H1 (cell line): ENCODE measurements around the gene LARGE2. TPM values are rescaled to one million over a fixed set of nuclear protein-coding genes. Genes with fewer than 3 reads are reported as not detected.

Experiments used
- CTCF ChIA-PET: fragments of 300-600 bp; sonication (Branson Sonifier 250); formaldehyde crosslinking; loops from one replicate; lab custom pipeline; 2021; ENCODE audit not compliant: partially characterized antibody; lab: Charles Lee
- POLR2A ChIA-PET: fragments of 300-600 bp; sonication (Branson Sonifier 250); formaldehyde crosslinking; loops from one replicate; lab custom pipeline; 2021; ENCODE audit warnings: inconsistent platforms; ENCODE audit not compliant: partially characterized antibody; lab: Charles Lee
- DNase-seq, 2 experiments: peaks; one replicate each; pipeline versions ENCODE4 v3.0.0 to v3.0.0-alpha.2; 2010 to 2022; ENCODE audit warnings: low spot score in 2 of 2, low read depth in 1 of 2, mixed read lengths in 1 of 2
- FAIRE-seq: peaks from 2 replicates; lab custom pipeline; 2011; peaks lifted over from hg19 to GRCh38; lab: Jason Lieb, UNC
- H2AFZ ChIP-seq: 2 replicates; pipeline ENCODE4 v1.8.1; 2012; ENCODE audit warnings: low read length, inconsistent platforms
- H2AK5ac ChIP-seq: 2 replicates; pipeline ENCODE4 v1.6.1; 2013; ENCODE audit warnings: low read depth, low read length
- H2BK120ac ChIP-seq: replicated peaks from 2 replicates; pipeline ENCODE3; 2013; ENCODE audit warnings: low read depth, low read length, inconsistent platforms
- H2BK12ac ChIP-seq: 2 replicates; pipeline ENCODE4 v1.6.1; 2013; ENCODE audit warnings: low read depth, low read length
- H2BK15ac ChIP-seq: 2 replicates; pipeline ENCODE4 v1.6.1; 2013; ENCODE audit warnings: low read length
- H2BK20ac ChIP-seq: 2 replicates; pipeline ENCODE4 v1.6.1; 2013; ENCODE audit warnings: low read length
- H2BK5ac ChIP-seq: 2 replicates; pipeline ENCODE4 v1.6.1; 2013; ENCODE audit warnings: low read depth, low read length
- H3K14ac ChIP-seq: 2 replicates; pipeline ENCODE4 v1.6.1; 2013; ENCODE audit warnings: inconsistent platforms; ENCODE audit not compliant: insufficient read length
- H3K18ac ChIP-seq: 2 replicates; pipeline ENCODE4 v1.6.1; 2013; ENCODE audit warnings: low read length; ENCODE audit errors: extremely low read depth
- H3K23ac ChIP-seq: 2 replicates; pipeline ENCODE4 v1.6.1; 2013; ENCODE audit warnings: inconsistent platforms; ENCODE audit not compliant: insufficient read length
- H3K23me2 ChIP-seq: 2 replicates; pipeline ENCODE4 v1.6.1; 2013; ENCODE audit warnings: low read depth, low read length
- H3K27ac ChIP-seq: 2 replicates; pipeline ENCODE4 v1.6.1; 2011; ENCODE audit warnings: low read depth, low read length, inconsistent platforms
- H3K27me3 ChIP-seq, 4 experiments: replicated peaks in 1 of 4; 1 replicate in 1 of 4; 2 replicates in 3 of 4; pipeline versions ENCODE4 v1.6.1 to v1.8.1; 2011 to 2013; ENCODE audit warnings: low read length in 3 of 4, mild to moderate bottlenecking in 3 of 4, inconsistent platforms in 2 of 4, mixed read lengths in 2 of 4, moderate library complexity in 1 of 4; ENCODE audit not compliant: control insufficient read depth in 3 of 4, insufficient read depth in 3 of 4; ENCODE audit errors: extremely low read depth in 1 of 4
- H3K36me3 ChIP-seq, 4 experiments: 2 replicates each; pipeline versions ENCODE4 v1.6.1 to v1.8.1; 2011 to 2013; ENCODE audit warnings: mild to moderate bottlenecking in 4 of 4, low read length in 3 of 4, moderate library complexity in 2 of 4, control low read depth in 1 of 4, inconsistent platforms in 1 of 4; ENCODE audit not compliant: insufficient read depth in 4 of 4, control insufficient read depth in 2 of 4
- H3K4ac ChIP-seq: replicated peaks from 2 replicates; pipeline ENCODE3; 2013; ENCODE audit warnings: low read length, low read depth, mixed read lengths, inconsistent platforms; ENCODE audit not compliant: insufficient read length
- H3K4me1 ChIP-seq, 4 experiments: replicated peaks in 1 of 4; 1 replicate in 1 of 4; 2 replicates in 3 of 4; pipeline versions ENCODE4 v1.6.1 to v1.8.1; 2011 to 2013; ENCODE audit warnings: low read length in 3 of 4, inconsistent platforms in 2 of 4, mixed read lengths in 1 of 4; ENCODE audit not compliant: insufficient read depth in 4 of 4, control insufficient read depth in 3 of 4
- H3K4me2 ChIP-seq, 2 experiments: 2 replicates each; pipeline versions ENCODE4 v1.6.1 to v1.8.1; 2011 to 2013; ENCODE audit warnings: low read depth in 2 of 2, low read length in 2 of 2, control low read depth in 1 of 2, inconsistent platforms in 1 of 2, mild to moderate bottlenecking in 1 of 2; ENCODE audit not compliant: insufficient read depth in 1 of 2
- H3K4me3 ChIP-seq, 4 experiments: fragments of 200-600, 300-600 bp in 1 of 4; sonication (generic), shearing (Covaris generic), sonication (Bioruptor Twin) in 1 of 4; 2 replicates each; pipeline versions ENCODE4 v1.5.1 to v1.8.1; 2011 to 2016; ENCODE audit warnings: low read length in 4 of 4, low read depth in 3 of 4, control low read depth in 2 of 4, inconsistent platforms in 2 of 4, mild to moderate bottlenecking in 2 of 4, mixed read lengths in 1 of 4, moderate library complexity in 1 of 4; ENCODE audit not compliant: insufficient read depth in 2 of 4; ENCODE audit errors: extremely low read depth in 1 of 4
- H3K56ac ChIP-seq: replicated peaks from 2 replicates; pipeline ENCODE3; 2013; ENCODE audit warnings: low read depth, mild to moderate bottlenecking, mixed read lengths, low read length, inconsistent platforms; ENCODE audit not compliant: insufficient read length
- H3K79me1 ChIP-seq: 2 replicates; pipeline ENCODE4 v1.6.1; 2013; ENCODE audit warnings: low read depth, low read length, control low read depth
- H3K79me2 ChIP-seq, 2 experiments: 2 replicates each; pipeline versions ENCODE4 v1.6.1 to v1.8.1; 2012 to 2013; ENCODE audit warnings: low read length in 2 of 2, mild to moderate bottlenecking in 2 of 2, inconsistent platforms in 1 of 2; ENCODE audit not compliant: insufficient read depth in 2 of 2, control insufficient read depth in 1 of 2
- H3K9ac ChIP-seq, 4 experiments: replicated peaks in 1 of 4; 1 replicate in 1 of 4; 2 replicates in 3 of 4; pipeline versions ENCODE4 v1.6.1 to v1.8.1; 2011 to 2013; ENCODE audit warnings: low read depth in 3 of 4, low read length in 3 of 4, control low read depth in 2 of 4, mild to moderate bottlenecking in 2 of 4, moderate library complexity in 2 of 4, inconsistent platforms in 1 of 4; ENCODE audit errors: extremely low read depth in 1 of 4
- H3K9me3 ChIP-seq, 2 experiments: 2 replicates each; pipeline versions ENCODE4 v1.6.1 to v1.8.1; 2012 to 2013; ENCODE audit warnings: mild to moderate bottlenecking in 2 of 2, moderate library complexity in 2 of 2, control low read depth in 1 of 2, inconsistent platforms in 1 of 2, low read depth in 1 of 2, low read length in 1 of 2, mixed read lengths in 1 of 2; ENCODE audit not compliant: insufficient read depth in 2 of 2
- H4K20me1 ChIP-seq, 2 experiments: replicated peaks in 1 of 2; 2 replicates each; pipeline versions ENCODE3 to v1.8.1; 2011 to 2013; ENCODE audit warnings: inconsistent platforms in 2 of 2, low read length in 2 of 2, mild to moderate bottlenecking in 1 of 2; ENCODE audit not compliant: insufficient read depth in 2 of 2, control insufficient read depth in 1 of 2
- H4K5ac ChIP-seq: 2 replicates; pipeline ENCODE4 v1.6.1; 2013; ENCODE audit warnings: low read length, low read depth, mixed read lengths, inconsistent platforms; ENCODE audit not compliant: insufficient read length
- H4K8ac ChIP-seq: 2 replicates; pipeline ENCODE4 v1.8.0; 2013; ENCODE audit warnings: mild to moderate bottlenecking, moderate library complexity, low read length, inconsistent platforms; ENCODE audit not compliant: insufficient read depth; ENCODE audit errors: extremely low read depth
- H4K91ac ChIP-seq: replicated peaks from 2 replicates; pipeline ENCODE3; 2013; ENCODE audit warnings: low read length, mixed read lengths, inconsistent platforms; ENCODE audit not compliant: insufficient read length
- RAD21 ChIP-seq, 2 experiments: IDR thresholded peaks in 1 of 2; conservative IDR thresholded peaks in 1 of 2; 2 replicates each; pipeline ENCODE4 v1.6.1; 2011; ENCODE audit warnings: low read depth in 2 of 2, low read length in 2 of 2, improper control_type of control experiment in 1 of 2, inconsistent platforms in 1 of 2, mild to moderate bottlenecking in 1 of 2, moderate library complexity in 1 of 2
- RXRA ChIP-seq: IDR thresholded peaks from 2 replicates; pipeline ENCODE4 v1.6.1; 2011; ENCODE audit warnings: low read depth, mild to moderate bottlenecking, low read length, moderate library complexity; ENCODE audit not compliant: insufficient read depth
- WGBS, 2 experiments: shearing (Covaris generic) in 1 of 2; methylation state at CpG; one replicate each; pipeline versions ENCODE4 v1.1.6 to v1.1.7; 2013 to 2015; ENCODE audit warnings: low lambda C conversion rate in 2 of 2, mixed read lengths in 2 of 2, inconsistent platforms in 1 of 2, low coverage in 1 of 2, missing lambda C conversion rate in 1 of 2; ENCODE audit not compliant: insufficient replicate concordance in 2 of 2, insufficient coverage in 1 of 2, insufficient read length in 1 of 2; ENCODE audit errors: extremely low coverage in 1 of 2, missing lambda C conversion rate in 1 of 2; 5-methylcytosine and 5-hydroxymethylcytosine counted together
- polyA plus RNA-seq, 7 experiments: library from polyadenylated mRNA; depleted of rRNA in 3 of 7; stranded (reverse) in 5 of 7; unstranded in 2 of 7; fragments of >200 nt in 5 of 7; fragments of 200-250 nt in 2 of 7; gene quantifications; 1 replicate in 5 of 7; 2 replicates in 1 of 7; 4 replicates in 1 of 7; pipeline versions ENCODE4 v1.2.1 to v1.2.3, GENCODE V29; 2011 to 2013; ENCODE audit warnings: missing spikeins in 2 of 7, mixed read lengths in 2 of 7
- total RNA-seq: library from RNA; stranded (reverse); fragmentation: NEBNext Ultra II Directional; extraction: Animal tissue kit (Norgen Biotek cat#: 25700); gene quantifications from 2 replicates; pipeline ENCODE4 v1.2.1, GENCODE V29; 2021

LARGE2 gene
- total and polyA plus RNA-seq, 2 of the 8 experiments (the other 6 are each of a cell fraction or from before 2014, with no cell fraction given), result 111 to 137 TPM

DNA sequence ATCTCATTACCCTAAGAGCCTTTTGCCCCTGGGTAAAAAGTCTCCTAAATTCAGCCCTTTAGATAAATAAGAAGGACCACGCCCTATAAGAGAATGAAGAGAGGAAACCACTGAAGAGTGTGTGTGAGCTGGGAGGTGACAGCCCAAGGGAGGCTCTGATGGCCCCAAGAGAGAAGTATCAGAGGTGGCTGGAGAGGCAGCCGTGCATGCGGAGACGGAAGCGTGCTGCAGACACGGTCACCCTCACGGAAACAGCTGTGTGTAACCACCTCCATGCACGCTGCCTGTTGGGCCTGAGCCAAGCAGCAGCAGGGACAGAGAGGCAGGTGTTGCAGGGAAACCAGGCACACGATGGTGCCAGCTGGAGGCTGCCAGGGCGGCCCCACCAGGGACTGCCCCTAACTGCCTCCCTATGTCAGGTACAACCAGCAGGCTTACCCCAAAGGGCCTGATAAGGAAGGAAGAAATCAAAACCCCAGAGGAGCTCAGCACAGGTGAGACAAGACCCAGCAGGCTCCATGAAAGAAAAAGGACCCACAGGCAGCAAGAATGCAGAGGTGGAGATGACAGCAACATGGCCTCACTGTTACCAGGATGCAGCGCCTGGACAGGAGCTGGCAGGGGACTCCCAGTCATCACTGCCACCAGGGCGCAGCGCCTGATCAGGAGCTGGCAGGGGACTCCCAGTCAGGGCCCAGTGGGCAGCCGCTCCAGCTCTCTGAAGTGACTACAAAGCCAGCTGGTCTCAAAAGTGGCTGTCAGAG, 7.8 kb downstream of the LARGE2 start:
- Histone ChIP-seq H3K4me3 (no peak overlapping the region), H2BK15ac (no peak overlapping the region), H3K56ac (no peak overlapping the region), H3K79me1 (peaks cover 2% of the 10 kb centered on the region), H3K27me3 (no peaks in the 10 kb centered on the region), H3K14ac (no peak overlapping the region), H2AFZ (no peak overlapping the region), H4K8ac (0 out of 2 replicates have a peak overlapping the region, but pooled peaks have one; percentile 15), H4K5ac (no peak overlapping the region), H3K4me1 (no peaks in the 10 kb centered on the region), H2BK120ac (no peak overlapping the region), H3K27ac (no peak overlapping the region), H3K23me2 (no peaks in the 10 kb centered on the region), H2BK20ac (no peak overlapping the region), H3K9ac (no peak overlapping the region), H3K18ac (no peak overlapping the region), H4K20me1 (peaks cover 3 to 12% of the 10 kb centered on the region in 2 experiments), H3K79me2 (no peaks in the 10 kb centered on the region), H3K36me3 (peaks cover 8 to 46% (median 31%) of the 10 kb centered on the region in 4 experiments), H3K9me3 (no peaks in the 10 kb centered on the region), H3K4me2 (no peak overlapping the region), H3K4ac (no peak overlapping the region), H3K23ac (no peak overlapping the region), H2AK5ac (no peak overlapping the region), H2BK12ac (no peak overlapping the region), H2BK5ac (no peak overlapping the region), H4K91ac (no peak overlapping the region)
- 89% methylated on average over 14 of the region's 14 CpGs; no CpG with 5 or more reads in 1 of the 2 experiments for WGBS, 2 experiments
- CTCF ChIA-PET, result interaction anchor here (0.6 to 3.2 kb wide), 15 partner anchors 9 to 404 kb away, joined by 3 to 12 read pairs (median 4); no protein-coding TSS in a partner anchor
- FAIRE-seq, result no peak
- no peak for TF ChIP-seq RXRA
- TF ChIP-seq RAD21 (IDR thresholded peaks at IDR 0.05 in 1 of 2, conservative IDR thresholded peaks at IDR 0.05 in 1 of 2; ENCODE audit: low read depth in 2 of 2, low read length in 2 of 2), result peak; percentile 6 to 35; a peak in 2 of 4 replicates
- DNase-seq, result no peak
- POLR2A ChIA-PET, result interaction anchor here (0.9 to 13.6 kb wide), 11 partner anchors 6 to 414 kb away, joined by 3 to 115 read pairs (median 4); partner anchors contain the start of genes LARGE2 and PEX16
